GM23338 (cell line): ENCODE results near the gene THYN1.

Source experiments
- CREB1 ChIP-seq: fragments of 250-450 bp; sonication (Bioruptor Pico); IDR thresholded peaks from 2 replicates; pipeline ENCODE4 v1.5.0; 2020; ENCODE audit warnings: low read depth, mild to moderate bottlenecking, moderate library complexity
- EZH2 ChIP-seq: fragments of 200-600 bp; sonication (generic); IDR thresholded peaks from one replicate; pipeline ENCODE4 v1.8.0; 2017; ENCODE audit warnings: antibody characterized with exemption, mild to moderate bottlenecking, low read depth; ENCODE audit not compliant: unreplicated experiment
- EZH2phosphoT487 ChIP-seq: fragments of 200-600 bp; sonication (generic); IDR thresholded peaks from one replicate; pipeline ENCODE4 v1.8.1; 2018; ENCODE audit warnings: antibody characterized with exemption; ENCODE audit not compliant: unreplicated experiment
- JUNB ChIP-seq: IDR thresholded peaks from one replicate; pipeline ENCODE4 v1.6.1; 2016; ENCODE audit warnings: antibody characterized with exemption; ENCODE audit not compliant: unreplicated experiment
- NANOG ChIP-seq: IDR thresholded peaks from 2 replicates; pipeline ENCODE4 v1.6.1; 2016; ENCODE audit warnings: antibody characterized with exemption, borderline replicate concordance
- POLR2AphosphoS5 ChIP-seq: IDR thresholded peaks from 2 replicates; pipeline ENCODE4 v1.6.1; 2016; ENCODE audit warnings: antibody characterized with exemption, low read depth
- TF ChIP-seq, protein P1 (sequence below), 2 experiments: fragments of 200-600 bp in 1 of 2; sonication (generic) in 1 of 2; conservative IDR thresholded peaks; 2 replicates each; pipeline versions ENCODE4 v1.5.1 to v1.6.1; 2016 to 2017; ENCODE audit warnings: antibody characterized with exemption in 2 of 2, low read depth in 2 of 2, mild to moderate bottlenecking in 2 of 2, moderate library complexity in 1 of 2
- TF ChIP-seq, protein P2 (sequence below): IDR thresholded peaks from one replicate; pipeline ENCODE4 v1.6.1; 2018; ENCODE audit warnings: antibody characterized with exemption; ENCODE audit not compliant: unreplicated experiment
- TF ChIP-seq, protein P3 (sequence below): fragments of 250-450 bp; sonication (Bioruptor Pico); IDR thresholded peaks from 2 replicates; pipeline ENCODE4 v1.5.0; 2020; ENCODE audit warnings: mild to moderate bottlenecking, moderate library complexity

DNA sequence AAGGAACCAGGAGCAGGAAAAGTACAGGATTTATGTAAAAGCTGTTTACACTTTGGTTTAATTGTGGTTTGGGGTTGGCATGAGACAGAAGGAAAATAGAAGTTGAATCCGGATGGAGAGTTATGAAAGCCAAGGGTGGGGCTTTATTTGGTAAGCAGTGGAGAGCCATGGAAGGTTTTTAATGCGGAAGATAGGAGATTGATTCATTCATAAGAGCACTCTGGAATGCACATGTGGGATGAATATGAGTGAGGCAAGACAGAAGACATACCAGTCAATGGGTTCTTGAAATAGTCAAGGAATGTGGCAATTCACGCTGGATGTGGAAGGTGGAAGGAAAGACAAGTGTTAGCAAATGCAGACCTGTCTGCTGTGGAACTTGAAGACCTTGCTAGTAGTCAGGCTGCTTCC lies 13.7 kb upstream of the THYN1 start:
- TF ChIP-seq, protein P1, sequence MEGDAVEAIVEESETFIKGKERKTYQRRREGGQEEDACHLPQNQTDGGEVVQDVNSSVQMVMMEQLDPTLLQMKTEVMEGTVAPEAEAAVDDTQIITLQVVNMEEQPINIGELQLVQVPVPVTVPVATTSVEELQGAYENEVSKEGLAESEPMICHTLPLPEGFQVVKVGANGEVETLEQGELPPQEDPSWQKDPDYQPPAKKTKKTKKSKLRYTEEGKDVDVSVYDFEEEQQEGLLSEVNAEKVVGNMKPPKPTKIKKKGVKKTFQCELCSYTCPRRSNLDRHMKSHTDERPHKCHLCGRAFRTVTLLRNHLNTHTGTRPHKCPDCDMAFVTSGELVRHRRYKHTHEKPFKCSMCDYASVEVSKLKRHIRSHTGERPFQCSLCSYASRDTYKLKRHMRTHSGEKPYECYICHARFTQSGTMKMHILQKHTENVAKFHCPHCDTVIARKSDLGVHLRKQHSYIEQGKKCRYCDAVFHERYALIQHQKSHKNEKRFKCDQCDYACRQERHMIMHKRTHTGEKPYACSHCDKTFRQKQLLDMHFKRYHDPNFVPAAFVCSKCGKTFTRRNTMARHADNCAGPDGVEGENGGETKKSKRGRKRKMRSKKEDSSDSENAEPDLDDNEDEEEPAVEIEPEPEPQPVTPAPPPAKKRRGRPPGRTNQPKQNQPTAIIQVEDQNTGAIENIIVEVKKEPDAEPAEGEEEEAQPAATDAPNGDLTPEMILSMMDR (conservative IDR thresholded peaks at IDR 0.05; ENCODE audit: low read depth in 2 of 2) = no peak
- no peak for TF ChIP-seq POLR2AphosphoS5
- TF ChIP-seq, protein P2, sequence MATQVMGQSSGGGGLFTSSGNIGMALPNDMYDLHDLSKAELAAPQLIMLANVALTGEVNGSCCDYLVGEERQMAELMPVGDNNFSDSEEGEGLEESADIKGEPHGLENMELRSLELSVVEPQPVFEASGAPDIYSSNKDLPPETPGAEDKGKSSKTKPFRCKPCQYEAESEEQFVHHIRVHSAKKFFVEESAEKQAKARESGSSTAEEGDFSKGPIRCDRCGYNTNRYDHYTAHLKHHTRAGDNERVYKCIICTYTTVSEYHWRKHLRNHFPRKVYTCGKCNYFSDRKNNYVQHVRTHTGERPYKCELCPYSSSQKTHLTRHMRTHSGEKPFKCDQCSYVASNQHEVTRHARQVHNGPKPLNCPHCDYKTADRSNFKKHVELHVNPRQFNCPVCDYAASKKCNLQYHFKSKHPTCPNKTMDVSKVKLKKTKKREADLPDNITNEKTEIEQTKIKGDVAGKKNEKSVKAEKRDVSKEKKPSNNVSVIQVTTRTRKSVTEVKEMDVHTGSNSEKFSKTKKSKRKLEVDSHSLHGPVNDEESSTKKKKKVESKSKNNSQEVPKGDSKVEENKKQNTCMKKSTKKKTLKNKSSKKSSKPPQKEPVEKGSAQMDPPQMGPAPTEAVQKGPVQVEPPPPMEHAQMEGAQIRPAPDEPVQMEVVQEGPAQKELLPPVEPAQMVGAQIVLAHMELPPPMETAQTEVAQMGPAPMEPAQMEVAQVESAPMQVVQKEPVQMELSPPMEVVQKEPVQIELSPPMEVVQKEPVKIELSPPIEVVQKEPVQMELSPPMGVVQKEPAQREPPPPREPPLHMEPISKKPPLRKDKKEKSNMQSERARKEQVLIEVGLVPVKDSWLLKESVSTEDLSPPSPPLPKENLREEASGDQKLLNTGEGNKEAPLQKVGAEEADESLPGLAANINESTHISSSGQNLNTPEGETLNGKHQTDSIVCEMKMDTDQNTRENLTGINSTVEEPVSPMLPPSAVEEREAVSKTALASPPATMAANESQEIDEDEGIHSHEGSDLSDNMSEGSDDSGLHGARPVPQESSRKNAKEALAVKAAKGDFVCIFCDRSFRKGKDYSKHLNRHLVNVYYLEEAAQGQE = no peak
- no peak for TF ChIP-seq NANOG
- no peak for TF ChIP-seq EZH2
- no peak for TF ChIP-seq CREB1 (CRISPR knock-in tag)
- no peak for TF ChIP-seq EZH2phosphoT487
- no peak for TF ChIP-seq JUNB
- TF ChIP-seq, protein P3, sequence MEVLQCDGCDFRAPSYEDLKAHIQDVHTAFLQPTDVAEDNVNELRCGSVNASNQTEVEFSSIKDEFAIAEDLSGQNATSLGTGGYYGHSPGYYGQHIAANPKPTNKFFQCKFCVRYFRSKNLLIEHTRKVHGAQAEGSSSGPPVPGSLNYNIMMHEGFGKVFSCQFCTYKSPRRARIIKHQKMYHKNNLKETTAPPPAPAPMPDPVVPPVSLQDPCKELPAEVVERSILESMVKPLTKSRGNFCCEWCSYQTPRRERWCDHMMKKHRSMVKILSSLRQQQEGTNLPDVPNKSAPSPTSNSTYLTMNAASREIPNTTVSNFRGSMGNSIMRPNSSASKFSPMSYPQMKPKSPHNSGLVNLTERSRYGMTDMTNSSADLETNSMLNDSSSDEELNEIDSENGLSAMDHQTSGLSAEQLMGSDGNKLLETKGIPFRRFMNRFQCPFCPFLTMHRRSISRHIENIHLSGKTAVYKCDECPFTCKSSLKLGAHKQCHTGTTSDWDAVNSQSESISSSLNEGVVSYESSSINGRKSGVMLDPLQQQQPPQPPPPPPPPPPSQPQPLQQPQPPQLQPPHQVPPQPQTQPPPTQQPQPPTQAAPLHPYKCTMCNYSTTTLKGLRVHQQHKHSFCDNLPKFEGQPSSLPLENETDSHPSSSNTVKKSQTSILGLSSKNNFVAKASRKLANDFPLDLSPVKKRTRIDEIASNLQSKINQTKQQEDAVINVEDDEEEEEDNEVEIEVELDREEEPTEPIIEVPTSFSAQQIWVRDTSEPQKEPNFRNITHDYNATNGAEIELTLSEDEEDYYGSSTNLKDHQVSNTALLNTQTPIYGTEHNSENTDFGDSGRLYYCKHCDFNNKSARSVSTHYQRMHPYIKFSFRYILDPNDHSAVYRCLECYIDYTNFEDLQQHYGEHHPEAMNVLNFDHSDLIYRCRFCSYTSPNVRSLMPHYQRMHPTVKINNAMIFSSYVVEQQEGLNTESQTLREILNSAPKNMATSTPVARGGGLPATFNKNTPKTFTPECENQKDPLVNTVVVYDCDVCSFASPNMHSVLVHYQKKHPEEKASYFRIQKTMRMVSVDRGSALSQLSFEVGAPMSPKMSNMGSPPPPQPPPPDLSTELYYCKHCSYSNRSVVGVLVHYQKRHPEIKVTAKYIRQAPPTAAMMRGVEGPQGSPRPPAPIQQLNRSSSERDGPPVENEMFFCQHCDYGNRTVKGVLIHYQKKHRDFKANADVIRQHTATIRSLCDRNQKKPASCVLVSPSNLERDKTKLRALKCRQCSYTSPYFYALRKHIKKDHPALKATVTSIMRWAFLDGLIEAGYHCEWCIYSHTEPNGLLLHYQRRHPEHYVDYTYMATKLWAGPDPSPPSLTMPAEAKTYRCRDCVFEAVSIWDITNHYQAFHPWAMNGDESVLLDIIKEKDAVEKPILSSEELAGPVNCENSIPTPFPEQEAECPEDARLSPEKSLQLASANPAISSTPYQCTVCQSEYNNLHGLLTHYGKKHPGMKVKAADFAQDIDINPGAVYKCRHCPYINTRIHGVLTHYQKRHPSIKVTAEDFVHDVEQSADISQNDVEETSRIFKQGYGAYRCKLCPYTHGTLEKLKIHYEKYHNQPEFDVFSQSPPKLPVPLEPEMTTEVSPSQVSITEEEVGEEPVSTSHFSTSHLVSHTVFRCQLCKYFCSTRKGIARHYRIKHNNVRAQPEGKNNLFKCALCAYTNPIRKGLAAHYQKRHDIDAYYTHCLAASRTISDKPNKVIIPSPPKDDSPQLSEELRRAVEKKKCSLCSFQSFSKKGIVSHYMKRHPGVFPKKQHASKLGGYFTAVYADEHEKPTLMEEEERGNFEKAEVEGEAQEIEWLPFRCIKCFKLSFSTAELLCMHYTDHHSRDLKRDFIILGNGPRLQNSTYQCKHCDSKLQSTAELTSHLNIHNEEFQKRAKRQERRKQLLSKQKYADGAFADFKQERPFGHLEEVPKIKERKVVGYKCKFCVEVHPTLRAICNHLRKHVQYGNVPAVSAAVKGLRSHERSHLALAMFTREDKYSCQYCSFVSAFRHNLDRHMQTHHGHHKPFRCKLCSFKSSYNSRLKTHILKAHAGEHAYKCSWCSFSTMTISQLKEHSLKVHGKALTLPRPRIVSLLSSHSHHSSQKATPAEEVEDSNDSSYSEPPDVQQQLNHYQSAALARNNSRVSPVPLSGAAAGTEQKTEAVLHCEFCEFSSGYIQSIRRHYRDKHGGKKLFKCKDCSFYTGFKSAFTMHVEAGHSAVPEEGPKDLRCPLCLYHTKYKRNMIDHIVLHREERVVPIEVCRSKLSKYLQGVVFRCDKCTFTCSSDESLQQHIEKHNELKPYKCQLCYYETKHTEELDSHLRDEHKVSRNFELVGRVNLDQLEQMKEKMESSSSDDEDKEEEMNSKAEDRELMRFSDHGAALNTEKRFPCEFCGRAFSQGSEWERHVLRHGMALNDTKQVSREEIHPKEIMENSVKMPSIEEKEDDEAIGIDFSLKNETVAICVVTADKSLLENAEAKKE (CRISPR knock-in tag) = no peak
